Breast epithelium (tissue), 3 donors: ENCODE results near the gene CXCR5.

Source experiments
- POLR2AphosphoS5 ChIP-seq, 3 donors: sonication (generic); formaldehyde crosslinking; IDR thresholded peaks; one replicate each; pipeline ENCODE4 v1.6.1; 2017; ENCODE audit warnings: antibody characterized with exemption in 3 of 3
- TF ChIP-seq, protein P1 (sequence below), 3 donors: fragments of 450-650 bp; IDR thresholded peaks; one replicate each; pipeline ENCODE4 v1.5.1; 2016 to 2017; ENCODE audit warnings: antibody characterized with exemption in 3 of 3, mild to moderate bottlenecking in 3 of 3, moderate library complexity in 3 of 3

DNA sequence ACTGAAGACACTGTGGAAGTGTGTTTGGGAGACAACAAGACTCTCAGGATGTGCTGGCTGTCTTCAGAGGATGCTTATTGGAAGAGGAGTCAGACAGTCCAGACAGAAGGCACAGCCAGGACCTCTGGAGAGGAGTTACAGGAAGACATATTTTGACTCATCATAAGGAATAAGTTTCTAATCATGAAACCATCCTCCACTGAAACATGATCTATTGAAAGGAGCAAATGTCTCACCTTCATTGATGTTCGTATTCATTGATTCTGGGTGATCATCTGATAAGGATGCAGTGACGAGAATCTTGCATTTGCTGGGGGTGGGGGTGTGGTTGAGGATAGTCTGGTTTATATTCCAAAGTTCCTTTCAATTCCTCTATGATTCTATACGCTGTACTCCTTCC, 2.5 kb upstream of the CXCR5 start:
- TF ChIP-seq, protein P1, sequence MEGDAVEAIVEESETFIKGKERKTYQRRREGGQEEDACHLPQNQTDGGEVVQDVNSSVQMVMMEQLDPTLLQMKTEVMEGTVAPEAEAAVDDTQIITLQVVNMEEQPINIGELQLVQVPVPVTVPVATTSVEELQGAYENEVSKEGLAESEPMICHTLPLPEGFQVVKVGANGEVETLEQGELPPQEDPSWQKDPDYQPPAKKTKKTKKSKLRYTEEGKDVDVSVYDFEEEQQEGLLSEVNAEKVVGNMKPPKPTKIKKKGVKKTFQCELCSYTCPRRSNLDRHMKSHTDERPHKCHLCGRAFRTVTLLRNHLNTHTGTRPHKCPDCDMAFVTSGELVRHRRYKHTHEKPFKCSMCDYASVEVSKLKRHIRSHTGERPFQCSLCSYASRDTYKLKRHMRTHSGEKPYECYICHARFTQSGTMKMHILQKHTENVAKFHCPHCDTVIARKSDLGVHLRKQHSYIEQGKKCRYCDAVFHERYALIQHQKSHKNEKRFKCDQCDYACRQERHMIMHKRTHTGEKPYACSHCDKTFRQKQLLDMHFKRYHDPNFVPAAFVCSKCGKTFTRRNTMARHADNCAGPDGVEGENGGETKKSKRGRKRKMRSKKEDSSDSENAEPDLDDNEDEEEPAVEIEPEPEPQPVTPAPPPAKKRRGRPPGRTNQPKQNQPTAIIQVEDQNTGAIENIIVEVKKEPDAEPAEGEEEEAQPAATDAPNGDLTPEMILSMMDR (IDR thresholded peaks at IDR 0.05), result no peak
- TF ChIP-seq POLR2AphosphoS5 (IDR thresholded peaks at IDR 0.05), result no peak
